GM19043 (cell line): Measurements from ENCODE around the gene FSD1.
"Not testable (repeated sequence)": the region's sequence is repeated elsewhere in the genome, so short reads cannot be mapped to it uniquely, and the experiment has no call there.

Experiments
- ATAC-seq: cut with Tn5 transposase; IDR thresholded peaks from one replicate; pipeline ENCODE4 v1.9.1; 2021; ENCODE audit warnings: low read depth; ENCODE audit not compliant: unreplicated experiment

The FSD1 gene

DNA sequence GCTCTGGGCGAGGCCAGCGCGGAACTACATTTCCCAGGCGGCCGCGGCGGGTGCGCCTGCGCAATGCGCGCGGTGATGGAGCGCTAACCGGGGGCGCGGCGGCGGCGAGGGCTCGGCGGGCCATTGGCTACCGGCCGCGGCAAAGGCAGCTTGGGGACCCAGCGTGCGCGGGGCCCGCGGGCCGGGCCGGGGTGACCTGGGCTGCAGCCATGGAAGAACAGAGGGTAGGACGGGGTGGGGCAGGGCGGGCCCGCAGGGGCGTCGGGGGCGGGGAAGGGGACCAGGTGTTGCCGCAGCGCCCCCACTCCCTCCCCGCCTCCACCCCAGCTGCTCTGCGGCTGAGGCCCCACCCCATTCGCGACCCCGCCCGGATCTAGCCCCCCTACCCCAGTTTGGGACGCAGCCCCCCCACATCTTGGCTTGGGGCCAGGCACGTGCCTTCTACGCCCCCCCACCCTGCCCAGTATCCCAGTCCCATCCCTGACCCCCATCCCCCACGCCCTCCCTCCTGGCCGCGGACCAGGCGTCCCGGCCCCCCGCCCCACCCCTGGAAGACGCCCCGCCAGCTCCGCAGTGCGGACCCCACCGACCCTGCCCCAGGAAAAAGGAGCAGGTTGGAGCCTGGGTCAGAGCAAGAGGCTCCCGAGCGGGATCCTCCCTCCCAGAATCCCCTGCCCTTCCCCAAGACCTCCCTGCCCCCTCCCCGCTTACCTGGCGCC, at the start of gene FSD1:
FSD1 (plus strand) TSS at position 61 of the 719 bp plus-strand sequence; CDS start at position 210, 149 bp downstream.
- no peak for ATAC-seq

DNA sequence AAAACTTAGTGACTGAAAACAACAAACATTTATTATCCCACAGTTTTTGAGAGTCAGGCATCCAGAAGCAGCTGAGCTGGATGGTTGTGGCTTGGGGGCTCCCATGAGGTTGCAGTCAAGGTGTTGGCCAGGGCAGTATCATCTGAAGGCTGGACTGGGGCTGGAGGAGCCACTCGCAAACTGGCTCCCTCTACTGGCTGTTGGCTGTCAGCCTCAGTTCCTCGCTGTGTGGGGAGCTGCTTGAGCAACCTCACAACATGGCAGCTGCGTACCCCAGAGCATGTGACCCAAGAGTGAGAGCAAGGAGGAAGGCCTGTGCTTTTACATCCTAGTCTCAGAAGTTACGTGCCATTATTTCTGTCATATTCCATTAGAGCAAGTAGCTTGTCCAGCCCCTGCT, 47.8 kb upstream of the FSD1 start:
- ATAC-seq = no peak

DNA sequence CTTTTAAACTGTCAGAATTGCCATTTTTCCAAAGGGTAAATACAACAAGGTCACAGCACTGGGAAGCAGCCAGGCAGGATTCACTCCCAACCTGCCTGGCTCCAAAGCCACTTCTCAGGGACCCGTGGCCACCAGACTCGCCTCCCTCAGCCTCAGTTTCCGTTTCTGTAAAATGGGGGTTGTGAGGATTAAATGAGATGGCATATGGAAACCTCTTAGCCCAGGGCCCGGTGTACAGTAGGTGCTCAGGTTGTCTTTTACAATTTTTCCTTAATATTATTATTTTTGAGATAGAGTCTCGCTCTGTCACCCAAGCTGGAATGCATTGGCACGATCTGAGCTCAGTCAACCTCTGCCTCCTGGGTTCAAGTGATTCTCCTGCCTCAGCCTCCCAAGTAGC, 47.4 kb upstream of the FSD1 start:
- no peak for ATAC-seq

DNA sequence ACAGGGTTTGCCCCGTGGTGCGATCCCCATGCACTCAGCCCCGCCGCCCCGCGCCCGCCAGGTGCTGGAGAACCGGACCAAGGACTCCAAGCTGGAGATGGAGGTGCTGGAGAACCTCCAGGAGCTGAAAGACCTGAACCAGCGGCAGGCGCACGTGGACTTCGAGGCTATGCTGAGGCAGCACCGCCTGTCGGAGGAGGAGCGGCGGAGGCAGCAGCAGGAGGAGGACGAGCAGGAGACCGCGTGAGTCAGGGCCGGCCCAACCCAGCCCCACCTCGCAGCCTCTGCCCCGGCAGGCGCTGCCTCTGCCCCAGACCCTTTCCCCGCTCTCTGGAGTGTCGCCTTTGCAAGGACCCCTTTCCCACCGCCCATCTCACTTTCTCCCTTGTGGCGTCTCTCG, 46.2 kb upstream of the FSD1 start:
- ATAC-seq = no peak

GRCh38 chr19:4260613-4261191, 43.7 kb upstream of the FSD1 start:
- no peak for ATAC-seq

GRCh38 chr19:4264812-4265211, 39.6 kb upstream of the FSD1 start:
- no peak for ATAC-seq

- ATAC-seq = no peak
Measured at GRCh38 chr19:4266253-4267000, 38.0 kb upstream of the FSD1 start.

GRCh38 chr19:4267101-4267900, 37.1 kb upstream of the FSD1 start:
- ATAC-seq = no peak

- ATAC-seq = no peak
Measured at GRCh38 chr19:4267901-4268815, 36.2 kb upstream of the FSD1 start.

DNA sequence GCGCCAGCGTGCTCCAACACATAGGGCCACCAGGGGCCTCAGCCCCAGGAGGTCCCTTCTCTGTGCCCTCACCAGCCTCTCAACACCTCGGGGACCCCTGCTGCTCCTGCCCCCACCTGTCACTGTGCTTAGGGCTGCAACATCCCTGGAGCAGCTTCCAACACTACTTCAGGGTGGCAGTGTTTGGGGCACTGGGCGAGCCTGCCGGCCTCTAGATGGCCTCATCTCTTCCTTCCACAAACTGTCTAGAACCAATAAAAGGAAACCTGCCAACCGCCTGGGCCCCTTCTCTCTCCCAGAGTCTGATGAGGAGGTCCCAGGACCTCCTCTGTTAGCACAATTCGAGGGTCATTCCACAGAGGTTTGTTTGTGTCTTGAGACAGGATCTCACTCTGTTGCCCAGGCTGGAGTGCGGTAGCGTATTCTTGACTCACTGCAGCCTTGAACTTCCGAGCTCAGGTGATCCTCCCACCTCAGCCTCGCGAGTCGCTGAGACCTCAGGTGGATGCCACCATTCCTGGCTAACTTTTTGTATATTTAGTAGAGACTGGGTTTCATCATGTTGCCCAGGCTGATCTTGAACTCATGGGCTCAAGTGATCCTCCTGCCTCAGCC, 35.5 kb upstream of the FSD1 start:
- no peak for ATAC-seq

DNA sequence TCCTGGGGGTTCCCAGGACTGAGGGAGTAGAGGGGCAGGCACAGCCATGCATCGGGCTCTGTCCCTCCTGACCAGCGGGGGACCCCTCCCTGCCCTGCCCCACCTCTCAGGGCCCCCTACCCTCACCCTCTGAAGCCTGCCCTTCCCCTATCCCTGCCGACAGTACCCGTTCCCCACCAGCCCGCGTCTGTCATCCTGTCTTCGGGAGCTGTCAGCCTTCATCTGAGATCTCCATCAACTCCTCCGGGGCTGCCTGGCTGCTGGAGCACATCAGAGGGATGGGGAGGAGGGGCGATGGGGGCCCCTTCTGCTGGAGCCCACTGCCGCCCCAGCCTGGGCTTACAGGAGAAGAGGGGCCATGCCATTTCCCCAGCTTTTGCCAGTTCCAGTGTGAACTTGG, 31.5 kb upstream of the FSD1 start:
- ATAC-seq = no peak

GRCh38 chr19:4274321-4274686, 30.1 kb upstream of the FSD1 start:
- ATAC-seq = not testable (repeated sequence)

- ATAC-seq = no peak
Measured at GRCh38 chr19:4277191-4277696, 27.2 kb upstream of the FSD1 start.

DNA sequence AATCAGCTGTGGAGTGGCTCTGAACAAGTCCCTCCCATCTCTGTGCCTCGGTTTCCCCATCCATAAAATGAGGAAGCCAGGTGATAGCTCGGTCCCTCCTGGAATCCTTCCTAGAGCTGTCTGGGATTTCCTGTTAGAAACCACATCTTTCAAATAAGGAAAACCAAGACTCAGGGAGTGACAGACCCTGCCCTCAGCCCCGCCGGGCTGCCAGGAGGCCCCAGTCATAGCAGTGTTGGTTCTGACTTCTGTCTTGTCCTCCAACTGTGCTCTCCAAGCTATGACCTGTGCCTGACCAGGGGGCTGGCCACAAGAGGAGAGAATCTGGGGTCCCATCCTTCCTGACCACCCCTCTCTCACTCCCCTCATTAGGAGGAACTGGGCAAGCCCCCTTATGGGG, 26.4 kb upstream of the FSD1 start:
- ATAC-seq = no peak

DNA sequence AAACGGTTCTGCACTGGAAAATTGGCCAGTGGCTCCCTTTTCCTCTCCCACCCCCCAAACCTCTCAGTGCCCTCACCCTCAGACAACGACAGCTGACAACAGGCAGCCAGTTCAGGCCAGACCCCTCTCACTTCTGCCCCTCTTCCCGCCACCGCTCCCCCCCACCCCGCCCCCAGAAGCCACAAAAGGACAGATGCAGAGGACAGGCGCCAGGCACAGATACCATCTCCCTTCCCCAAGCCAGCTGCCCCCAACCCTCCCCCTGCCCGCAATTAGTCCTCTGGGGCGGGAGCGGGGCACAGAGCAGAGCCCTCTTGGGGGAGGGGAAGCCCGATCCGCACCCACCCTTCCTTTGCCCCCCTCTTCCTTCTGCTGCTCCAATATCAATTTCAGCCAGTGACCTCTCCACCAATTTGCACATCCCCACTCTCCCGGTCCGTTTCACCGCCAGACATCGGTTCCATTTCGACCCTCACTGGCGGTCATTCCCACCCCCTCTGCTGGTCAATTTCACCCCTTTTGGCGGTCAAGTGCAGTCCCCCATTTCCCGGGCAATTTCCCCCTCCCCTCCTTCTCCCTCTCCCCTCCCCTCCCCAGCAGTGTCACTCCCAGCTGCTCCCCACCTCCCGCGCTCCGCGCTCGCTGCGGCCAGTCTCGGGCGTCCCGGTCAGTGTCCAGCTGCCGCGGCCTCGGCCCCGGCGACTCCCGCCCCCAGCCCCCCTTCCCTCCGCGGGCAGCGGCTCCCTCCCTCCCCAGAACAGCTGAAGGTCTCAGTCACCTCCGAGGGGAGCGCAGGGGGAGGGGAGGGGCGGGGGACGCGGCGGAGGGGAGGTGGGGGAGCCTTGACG, 25.8 kb upstream of the FSD1 start, which contains the start of gene SHD:
SHD (plus strand) TSS at position 848 of the 848 bp plus-strand sequence. CDS start 798 bp downstream, outside the sequence.
- no peak for ATAC-seq

DNA sequence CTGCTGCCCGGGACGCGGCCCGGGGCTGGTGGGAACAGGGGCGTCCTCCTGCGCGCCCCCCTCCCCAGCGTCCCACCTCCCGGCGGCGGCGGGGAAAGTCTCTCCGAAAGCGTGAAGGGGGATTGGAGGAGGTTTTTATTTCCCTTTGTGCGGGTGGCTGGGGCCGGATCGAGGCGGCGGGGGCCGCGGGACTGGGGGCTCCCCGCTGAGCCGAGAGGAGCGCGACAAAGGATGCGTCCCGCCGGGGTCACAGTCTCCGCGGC, 25.2 kb upstream of the FSD1 start:
- ATAC-seq = no peak

GRCh38 chr19:4279530-4280422, 24.6 kb upstream of the FSD1 start:
- ATAC-seq = no peak
